ENCODE measurements around the gene MAGEA4.

Gene MAGEA4

DNA sequence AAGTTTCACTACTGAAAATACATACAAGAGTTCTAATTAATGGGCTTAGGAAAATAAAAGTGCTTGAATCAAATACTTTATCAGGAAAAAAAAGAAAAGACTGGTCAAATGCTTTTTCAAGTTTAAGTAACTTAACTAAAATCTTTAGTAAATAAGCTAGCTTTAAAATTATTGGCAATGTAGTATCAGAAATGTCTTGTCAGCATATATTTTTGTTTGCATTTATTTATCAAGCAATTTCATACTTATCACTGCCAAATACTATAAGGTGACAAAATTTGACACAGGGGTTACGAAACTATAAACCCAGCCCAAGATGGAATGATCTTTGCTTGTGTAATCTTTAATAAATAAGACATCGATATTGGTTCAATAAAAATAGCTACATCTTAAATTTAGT lies 31.8 kb upstream of the MAGEA4 start:
- no peak for TF ChIP-seq ZNF70 (CRISPR knock-in tag; IDR thresholded peaks at IDR 0.05)
- no peak for TF ChIP-seq CSDC2 (CRISPR knock-in tag; IDR thresholded peaks at IDR 0.05)
- TF ChIP-seq TOX (CRISPR knock-in tag; IDR thresholded peaks at IDR 0.05; ENCODE audit: borderline replicate concordance) = no peak
- TF ChIP-seq, protein P1, sequence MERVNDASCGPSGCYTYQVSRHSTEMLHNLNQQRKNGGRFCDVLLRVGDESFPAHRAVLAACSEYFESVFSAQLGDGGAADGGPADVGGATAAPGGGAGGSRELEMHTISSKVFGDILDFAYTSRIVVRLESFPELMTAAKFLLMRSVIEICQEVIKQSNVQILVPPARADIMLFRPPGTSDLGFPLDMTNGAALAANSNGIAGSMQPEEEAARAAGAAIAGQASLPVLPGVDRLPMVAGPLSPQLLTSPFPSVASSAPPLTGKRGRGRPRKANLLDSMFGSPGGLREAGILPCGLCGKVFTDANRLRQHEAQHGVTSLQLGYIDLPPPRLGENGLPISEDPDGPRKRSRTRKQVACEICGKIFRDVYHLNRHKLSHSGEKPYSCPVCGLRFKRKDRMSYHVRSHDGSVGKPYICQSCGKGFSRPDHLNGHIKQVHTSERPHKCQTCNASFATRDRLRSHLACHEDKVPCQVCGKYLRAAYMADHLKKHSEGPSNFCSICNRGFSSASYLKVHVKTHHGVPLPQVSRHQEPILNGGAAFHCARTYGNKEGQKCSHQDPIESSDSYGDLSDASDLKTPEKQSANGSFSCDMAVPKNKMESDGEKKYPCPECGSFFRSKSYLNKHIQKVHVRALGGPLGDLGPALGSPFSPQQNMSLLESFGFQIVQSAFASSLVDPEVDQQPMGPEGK (CRISPR knock-in tag; IDR thresholded peaks at IDR 0.05; ENCODE audit: borderline replicate concordance) = no peak
- no peak for ATAC-seq

DNA sequence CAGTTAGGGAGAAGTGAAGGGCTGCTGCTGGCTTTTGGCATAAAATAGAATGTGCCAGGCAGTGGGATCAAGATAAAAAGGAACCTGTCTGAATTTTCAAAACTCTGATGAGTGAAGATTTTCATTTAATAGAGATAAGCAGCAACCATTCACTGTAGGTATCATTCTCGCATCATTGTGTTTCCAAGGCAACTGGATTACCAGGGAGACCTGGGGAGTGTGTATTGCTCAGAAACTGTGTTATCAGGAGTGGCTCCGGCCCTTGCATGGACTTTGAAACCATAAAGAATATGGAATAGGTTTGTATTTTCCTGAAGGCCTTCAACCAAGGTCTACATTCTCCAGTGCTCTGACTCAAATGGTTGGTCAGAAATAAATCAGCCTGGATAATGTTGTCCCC lies 23.3 kb upstream of the MAGEA4 start:
- ATAC-seq = no peak
- TF ChIP-seq ISL1 (CRISPR knock-in tag; IDR thresholded peaks at IDR 0.05) (no peak), SNAI2 (CRISPR knock-in tag; IDR thresholded peaks at IDR 0.05) (no peak), RARB (CRISPR knock-in tag; IDR thresholded peaks at IDR 0.05) (no peak), ZNF565 (CRISPR knock-in tag; conservative IDR thresholded peaks at IDR 0.05; ENCODE audit: low read depth) (no peak), GLIS3 (CRISPR knock-in tag; IDR thresholded peaks at IDR 0.05) (no peak), ESRRG (CRISPR knock-in tag; IDR thresholded peaks at IDR 0.05) (no peak), PPARA (CRISPR knock-in tag; IDR thresholded peaks at IDR 0.05; ENCODE audit: borderline replicate concordance) (no peak), TCF4 (CRISPR knock-in tag; IDR thresholded peaks at IDR 0.05; ENCODE audit: borderline replicate concordance) (no peak), ZNF8 (CRISPR knock-in tag; IDR thresholded peaks at IDR 0.05) (no peak), OSR1 (CRISPR knock-in tag; IDR thresholded peaks at IDR 0.05) (no peak), ZFP30 (CRISPR knock-in tag; IDR thresholded peaks at IDR 0.05) (no peak), ARNTL (CRISPR knock-in tag; IDR thresholded peaks at IDR 0.05; ENCODE audit: borderline replicate concordance, low read depth) (no peak), ZC3H10 (CRISPR knock-in tag; IDR thresholded peaks at IDR 0.05) (no peak), TOX (CRISPR knock-in tag; IDR thresholded peaks at IDR 0.05; ENCODE audit: borderline replicate concordance) (no peak)
- TF ChIP-seq, protein P2, sequence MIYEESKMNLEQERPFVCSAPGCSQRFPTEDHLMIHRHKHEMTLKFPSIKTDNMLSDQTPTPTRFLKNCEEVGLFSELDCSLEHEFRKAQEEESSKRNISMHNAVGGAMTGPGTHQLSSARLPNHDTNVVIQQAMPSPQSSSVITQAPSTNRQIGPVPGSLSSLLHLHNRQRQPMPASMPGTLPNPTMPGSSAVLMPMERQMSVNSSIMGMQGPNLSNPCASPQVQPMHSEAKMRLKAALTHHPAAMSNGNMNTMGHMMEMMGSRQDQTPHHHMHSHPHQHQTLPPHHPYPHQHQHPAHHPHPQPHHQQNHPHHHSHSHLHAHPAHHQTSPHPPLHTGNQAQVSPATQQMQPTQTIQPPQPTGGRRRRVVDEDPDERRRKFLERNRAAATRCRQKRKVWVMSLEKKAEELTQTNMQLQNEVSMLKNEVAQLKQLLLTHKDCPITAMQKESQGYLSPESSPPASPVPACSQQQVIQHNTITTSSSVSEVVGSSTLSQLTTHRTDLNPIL (CRISPR knock-in tag; IDR thresholded peaks at IDR 0.05; ENCODE audit: low read depth) = no peak
- TF ChIP-seq, protein P3, sequence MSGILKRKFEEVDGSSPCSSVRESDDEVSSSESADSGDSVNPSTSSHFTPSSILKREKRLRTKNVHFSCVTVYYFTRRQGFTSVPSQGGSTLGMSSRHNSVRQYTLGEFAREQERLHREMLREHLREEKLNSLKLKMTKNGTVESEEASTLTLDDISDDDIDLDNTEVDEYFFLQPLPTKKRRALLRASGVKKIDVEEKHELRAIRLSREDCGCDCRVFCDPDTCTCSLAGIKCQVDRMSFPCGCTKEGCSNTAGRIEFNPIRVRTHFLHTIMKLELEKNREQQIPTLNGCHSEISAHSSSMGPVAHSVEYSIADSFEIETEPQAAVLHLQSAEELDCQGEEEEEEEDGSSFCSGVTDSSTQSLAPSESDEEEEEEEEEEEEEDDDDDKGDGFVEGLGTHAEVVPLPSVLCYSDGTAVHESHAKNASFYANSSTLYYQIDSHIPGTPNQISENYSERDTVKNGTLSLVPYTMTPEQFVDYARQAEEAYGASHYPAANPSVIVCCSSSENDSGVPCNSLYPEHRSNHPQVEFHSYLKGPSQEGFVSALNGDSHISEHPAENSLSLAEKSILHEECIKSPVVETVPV (CRISPR knock-in tag; IDR thresholded peaks at IDR 0.05) = no peak
- TF ChIP-seq, protein P4, sequence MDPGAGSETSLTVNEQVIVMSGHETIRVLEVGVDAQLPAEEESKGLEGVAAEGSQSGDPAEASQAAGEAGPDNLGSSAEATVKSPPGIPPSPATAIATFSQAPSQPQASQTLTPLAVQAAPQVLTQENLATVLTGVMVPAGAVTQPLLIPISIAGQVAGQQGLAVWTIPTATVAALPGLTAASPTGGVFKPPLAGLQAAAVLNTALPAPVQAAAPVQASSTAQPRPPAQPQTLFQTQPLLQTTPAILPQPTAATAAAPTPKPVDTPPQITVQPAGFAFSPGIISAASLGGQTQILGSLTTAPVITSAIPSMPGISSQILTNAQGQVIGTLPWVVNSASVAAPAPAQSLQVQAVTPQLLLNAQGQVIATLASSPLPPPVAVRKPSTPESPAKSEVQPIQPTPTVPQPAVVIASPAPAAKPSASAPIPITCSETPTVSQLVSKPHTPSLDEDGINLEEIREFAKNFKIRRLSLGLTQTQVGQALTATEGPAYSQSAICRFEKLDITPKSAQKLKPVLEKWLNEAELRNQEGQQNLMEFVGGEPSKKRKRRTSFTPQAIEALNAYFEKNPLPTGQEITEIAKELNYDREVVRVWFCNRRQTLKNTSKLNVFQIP (CRISPR knock-in tag; IDR thresholded peaks at IDR 0.05; ENCODE audit: borderline replicate concordance, low read depth) = no peak
- TF ChIP-seq, protein P5, sequence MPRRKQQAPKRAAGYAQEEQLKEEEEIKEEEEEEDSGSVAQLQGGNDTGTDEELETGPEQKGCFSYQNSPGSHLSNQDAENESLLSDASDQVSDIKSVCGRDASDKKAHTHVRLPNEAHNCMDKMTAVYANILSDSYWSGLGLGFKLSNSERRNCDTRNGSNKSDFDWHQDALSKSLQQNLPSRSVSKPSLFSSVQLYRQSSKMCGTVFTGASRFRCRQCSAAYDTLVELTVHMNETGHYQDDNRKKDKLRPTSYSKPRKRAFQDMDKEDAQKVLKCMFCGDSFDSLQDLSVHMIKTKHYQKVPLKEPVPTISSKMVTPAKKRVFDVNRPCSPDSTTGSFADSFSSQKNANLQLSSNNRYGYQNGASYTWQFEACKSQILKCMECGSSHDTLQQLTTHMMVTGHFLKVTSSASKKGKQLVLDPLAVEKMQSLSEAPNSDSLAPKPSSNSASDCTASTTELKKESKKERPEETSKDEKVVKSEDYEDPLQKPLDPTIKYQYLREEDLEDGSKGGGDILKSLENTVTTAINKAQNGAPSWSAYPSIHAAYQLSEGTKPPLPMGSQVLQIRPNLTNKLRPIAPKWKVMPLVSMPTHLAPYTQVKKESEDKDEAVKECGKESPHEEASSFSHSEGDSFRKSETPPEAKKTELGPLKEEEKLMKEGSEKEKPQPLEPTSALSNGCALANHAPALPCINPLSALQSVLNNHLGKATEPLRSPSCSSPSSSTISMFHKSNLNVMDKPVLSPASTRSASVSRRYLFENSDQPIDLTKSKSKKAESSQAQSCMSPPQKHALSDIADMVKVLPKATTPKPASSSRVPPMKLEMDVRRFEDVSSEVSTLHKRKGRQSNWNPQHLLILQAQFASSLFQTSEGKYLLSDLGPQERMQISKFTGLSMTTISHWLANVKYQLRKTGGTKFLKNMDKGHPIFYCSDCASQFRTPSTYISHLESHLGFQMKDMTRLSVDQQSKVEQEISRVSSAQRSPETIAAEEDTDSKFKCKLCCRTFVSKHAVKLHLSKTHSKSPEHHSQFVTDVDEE (CRISPR knock-in tag; IDR thresholded peaks at IDR 0.05) = no peak

DNA sequence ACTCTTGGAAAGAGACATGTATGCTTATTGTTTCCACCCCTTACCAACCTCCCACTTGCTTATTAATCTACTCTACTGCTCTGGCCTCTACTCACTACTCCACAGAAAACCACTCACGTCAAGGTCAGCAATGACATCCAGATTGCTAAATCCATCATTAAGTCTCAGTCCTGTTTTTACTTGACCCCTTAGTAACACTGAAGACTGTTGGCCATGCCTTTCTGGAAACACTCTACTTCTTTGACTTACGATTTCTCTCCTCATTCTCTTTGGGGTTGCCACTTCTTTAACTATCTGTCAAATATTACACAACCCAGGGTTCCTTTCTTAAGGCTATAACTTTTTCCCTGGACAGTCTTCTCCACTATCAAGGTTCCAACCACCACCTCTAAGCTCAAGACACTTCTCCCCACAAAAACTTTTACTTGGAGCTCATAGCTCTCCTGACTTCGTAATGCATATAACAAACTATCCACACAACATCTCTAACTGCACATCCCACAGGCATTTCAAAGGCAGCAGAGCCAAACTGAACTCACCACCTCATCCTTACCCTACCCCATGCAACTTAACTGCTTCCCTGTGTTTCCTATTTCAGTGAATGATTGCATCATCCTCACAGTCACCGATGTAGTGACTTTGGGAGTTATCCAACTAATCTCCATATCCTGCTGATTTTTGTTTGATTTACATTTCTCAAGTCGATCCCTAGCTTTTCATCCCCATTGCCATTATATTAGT lies 15.8 kb upstream of the MAGEA4 start:
- no peak for ATAC-seq
- TF ChIP-seq, protein P1 (CRISPR knock-in tag; IDR thresholded peaks at IDR 0.05; ENCODE audit: borderline replicate concordance) = no peak
- TF ChIP-seq, protein P3 (CRISPR knock-in tag; IDR thresholded peaks at IDR 0.05) = no peak
- TF ChIP-seq RARB (CRISPR knock-in tag; IDR thresholded peaks at IDR 0.05) = no peak
- TF ChIP-seq TCF4 (CRISPR knock-in tag; IDR thresholded peaks at IDR 0.05; ENCODE audit: borderline replicate concordance) = no peak
- TF ChIP-seq ISL1 (CRISPR knock-in tag; IDR thresholded peaks at IDR 0.05) = no peak
- TF ChIP-seq, protein P5 (CRISPR knock-in tag; IDR thresholded peaks at IDR 0.05) = no peak

All from SK-N-SH treated with all-trans-retinoic acid at 6 μM for 48 hours (cell line).